Natural killer cell (primary cell): ENCODE data around the gene PDE9A. TPM values are rescaled to one million over a fixed set of nuclear protein-coding genes. Genes with fewer than 3 reads are reported as not detected.

Experiments used
- ATAC-seq, 3 donors: fragments of 150-1000 bp in 2 of 3; fragments of 200-7000 bp in 1 of 3; cut with Tn5 transposase; 1 replicate in 1 of 3; 2 replicates in 2 of 3; pipeline ENCODE4 v1.10.0; 2021; ENCODE audit warnings: mild to moderate bottlenecking in 2 of 3, moderate library complexity in 2 of 3
- DNase-seq, 2 donors: peaks; one replicate each; pipeline versions ENCODE4 v3.0.0 to v3.0.0-alpha.2; 2013 to 2021; ENCODE audit warnings: mixed read lengths in 1 of 2
- H3K27ac ChIP-seq: one replicate; pipeline ENCODE4 v1.5.1; 2013; ENCODE audit warnings: mild to moderate bottlenecking, low read length
- H3K27me3 ChIP-seq: one replicate; pipeline ENCODE4 v1.6.1; 2013; ENCODE audit warnings: low read length; ENCODE audit not compliant: control insufficient read depth, insufficient read depth
- H3K36me3 ChIP-seq: one replicate; pipeline ENCODE4 v1.6.1; 2013; ENCODE audit warnings: low read length; ENCODE audit not compliant: control insufficient read depth, insufficient read depth
- H3K4me1 ChIP-seq: one replicate; pipeline ENCODE4 v1.6.1; 2013; ENCODE audit warnings: low read length; ENCODE audit not compliant: control insufficient read depth, insufficient read depth
- H3K4me3 ChIP-seq: one replicate; pipeline ENCODE4 v1.5.1; 2013; ENCODE audit warnings: low read length
- H3K9me3 ChIP-seq: one replicate; pipeline ENCODE4 v1.6.1; 2013; ENCODE audit warnings: low read length; ENCODE audit not compliant: control insufficient read depth, insufficient read depth
- H3K27ac Mint-ChIP-seq, 2 donors: one replicate each; pipeline ENCODE4 v1.8.0; 2022; ENCODE audit warnings: mild to moderate bottlenecking in 2 of 2, mixed read lengths in 2 of 2, moderate library complexity in 1 of 2
- H3K27me3 Mint-ChIP-seq, 2 donors: one replicate each; pipeline ENCODE4 v1.8.0; 2022; ENCODE audit warnings: low read depth in 2 of 2, mixed read lengths in 2 of 2
- H3K36me3 Mint-ChIP-seq: one replicate; pipeline ENCODE4 v1.8.0; 2022; ENCODE audit warnings: mixed read lengths
- H3K4me1 Mint-ChIP-seq, 2 donors: one replicate each; pipeline ENCODE4 v1.8.0; 2022; ENCODE audit warnings: mixed read lengths in 2 of 2
- H3K4me3 Mint-ChIP-seq: one replicate; pipeline ENCODE4 v1.8.0; 2022; ENCODE audit warnings: mild to moderate bottlenecking, moderate library complexity, mixed read lengths
- H3K9me3 Mint-ChIP-seq, 2 donors: one replicate each; pipeline ENCODE4 v1.8.0; 2022; ENCODE audit warnings: mixed read lengths in 2 of 2
- WGBS: methylation state at CpG from one replicate; pipeline ENCODE4 v1.1.7; 2013; ENCODE audit warnings: missing lambda C conversion rate; ENCODE audit not compliant: insufficient coverage; 5-methylcytosine and 5-hydroxymethylcytosine counted together
- intact Hi-C: fragments of 100-400 bp; cut with micrococcal nuclease; formaldehyde crosslinking; loops from one replicate; pipeline ENCODE4 v1.14.2; 2022
- total RNA-seq, 4 donors: library from RNA; stranded (reverse); fragments of 120-200 nt in 1 of 4; gene quantifications; one replicate each; pipeline versions ENCODE4 v1.2.3 to v1.2.4, GENCODE V29; 2013 to 2022
- TF ChIP-seq, protein P1 (sequence below): fragments of 200-600 bp; IDR thresholded peaks from one replicate; pipeline ENCODE4 v1.8.0; 2022; ENCODE audit warnings: antibody characterized with exemption

Gene PDE9A
- total RNA-seq, 3 donors from 2014 or later (not counting 1 experiment from before 2014, with no cell fraction given) = 1.0 to 4.1 (median 1.2) TPM

DNA sequence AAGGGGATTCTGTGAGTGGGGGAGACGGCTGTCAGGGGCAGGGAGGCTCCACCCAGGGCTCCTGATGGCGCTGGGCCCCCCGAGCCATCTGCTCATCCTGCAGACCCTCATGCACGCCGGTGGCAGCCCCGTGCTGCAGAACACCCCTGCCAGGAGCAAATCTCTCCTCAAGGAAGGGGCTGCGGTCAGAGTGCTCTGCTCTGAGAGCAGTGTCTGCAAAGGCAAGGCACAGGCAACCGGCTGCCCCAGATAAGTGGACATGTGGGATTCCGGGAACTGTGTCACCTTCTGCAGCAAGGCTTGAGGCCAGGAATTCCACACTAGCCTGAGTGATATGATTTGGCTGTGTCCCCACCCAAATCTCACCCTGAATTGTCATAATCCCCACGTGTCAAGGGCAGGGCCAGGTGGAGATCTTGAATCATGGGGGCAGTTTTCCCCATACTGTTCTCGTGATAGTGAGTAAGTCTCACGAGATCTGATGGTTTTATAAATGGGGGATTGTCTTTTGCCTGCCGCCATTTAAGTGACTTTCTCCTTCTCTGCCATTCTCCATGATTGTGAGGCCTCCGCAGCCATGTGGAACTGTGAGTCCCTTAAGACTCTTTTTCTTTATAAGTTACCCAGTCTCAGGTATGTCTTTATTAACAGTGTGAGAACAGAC lies 101.0 kb downstream of the PDE9A start:
- 91% methylated on average over 11 of the region's 14 CpGs for WGBS
- peaks cover 0 to under 1% of the 10 kb centered on the region in 2 donors for H3K27me3 Mint-ChIP-seq
- Histone ChIP-seq H3K4me1 (no peaks in the 10 kb centered on the region), H3K9me3 (no peaks in the 10 kb centered on the region), H3K36me3 (no peaks in the 10 kb centered on the region), H3K4me3 (no peak overlapping the region), H3K27me3 (no peaks in the 10 kb centered on the region), H3K27ac (no peak overlapping the region)
- TF ChIP-seq, protein P1, sequence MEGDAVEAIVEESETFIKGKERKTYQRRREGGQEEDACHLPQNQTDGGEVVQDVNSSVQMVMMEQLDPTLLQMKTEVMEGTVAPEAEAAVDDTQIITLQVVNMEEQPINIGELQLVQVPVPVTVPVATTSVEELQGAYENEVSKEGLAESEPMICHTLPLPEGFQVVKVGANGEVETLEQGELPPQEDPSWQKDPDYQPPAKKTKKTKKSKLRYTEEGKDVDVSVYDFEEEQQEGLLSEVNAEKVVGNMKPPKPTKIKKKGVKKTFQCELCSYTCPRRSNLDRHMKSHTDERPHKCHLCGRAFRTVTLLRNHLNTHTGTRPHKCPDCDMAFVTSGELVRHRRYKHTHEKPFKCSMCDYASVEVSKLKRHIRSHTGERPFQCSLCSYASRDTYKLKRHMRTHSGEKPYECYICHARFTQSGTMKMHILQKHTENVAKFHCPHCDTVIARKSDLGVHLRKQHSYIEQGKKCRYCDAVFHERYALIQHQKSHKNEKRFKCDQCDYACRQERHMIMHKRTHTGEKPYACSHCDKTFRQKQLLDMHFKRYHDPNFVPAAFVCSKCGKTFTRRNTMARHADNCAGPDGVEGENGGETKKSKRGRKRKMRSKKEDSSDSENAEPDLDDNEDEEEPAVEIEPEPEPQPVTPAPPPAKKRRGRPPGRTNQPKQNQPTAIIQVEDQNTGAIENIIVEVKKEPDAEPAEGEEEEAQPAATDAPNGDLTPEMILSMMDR = no peak
- H3K36me3 Mint-ChIP-seq = no peaks in the 10 kb centered on the region
- no peak overlapping the region for H3K27ac Mint-ChIP-seq
- H3K4me1 Mint-ChIP-seq = peaks cover 0 to 1% of the 10 kb centered on the region in 2 donors
- H3K4me3 Mint-ChIP-seq = no peak overlapping the region
- ATAC-seq (no peak), DNase-seq (no peak)
- no peaks in the 10 kb centered on the region for H3K9me3 Mint-ChIP-seq
- intact Hi-C loops = no loop called here

DNA sequence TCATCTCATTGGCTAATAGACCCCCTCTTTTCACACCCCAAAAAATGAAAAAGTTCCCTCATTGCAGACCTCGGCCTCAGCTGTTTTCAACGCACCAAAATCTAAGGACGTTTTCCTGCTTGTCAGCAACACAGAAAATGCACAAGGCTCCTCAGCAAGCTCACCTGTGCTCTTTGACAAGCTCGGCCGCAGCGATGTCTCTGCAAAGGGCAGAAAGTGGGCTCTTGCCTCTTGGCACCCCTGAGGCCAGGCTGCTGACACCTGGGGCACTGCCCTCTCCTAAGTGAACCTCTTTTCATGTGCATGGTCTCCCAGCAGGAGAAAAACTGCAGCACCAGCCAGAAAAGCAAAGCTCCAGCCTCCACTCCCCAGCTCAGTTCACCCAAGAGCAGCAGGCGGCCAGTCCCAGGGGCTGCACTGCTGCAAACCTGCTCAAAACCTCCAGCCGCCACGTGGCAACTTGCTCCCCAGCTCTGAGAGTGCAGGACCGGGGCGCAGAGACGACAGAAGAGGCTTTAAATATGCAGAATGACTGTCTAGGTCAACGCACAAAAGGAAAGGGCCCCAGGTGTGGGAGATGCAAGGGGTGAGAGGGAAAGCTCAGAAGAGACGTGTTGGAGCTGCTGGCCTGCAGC lies 101.7 kb downstream of the PDE9A start:
- whole genome bisulfite sequencing = 85% methylated on average over 14 of the region's 14 CpGs
- Histone ChIP-seq H3K27me3 (no peaks in the 10 kb centered on the region), H3K4me3 (no peak overlapping the region), H3K36me3 (no peaks in the 10 kb centered on the region), H3K9me3 (no peaks in the 10 kb centered on the region), H3K4me1 (no peaks in the 10 kb centered on the region), H3K27ac (no peak overlapping the region)
- no peak overlapping the region for H3K27ac Mint-ChIP-seq
- TF ChIP-seq, protein P1 = no peak
- DNase-seq = no peak
- peaks cover 0 to 3% of the 10 kb centered on the region in 2 donors for H3K27me3 Mint-ChIP-seq
- H3K4me1 Mint-ChIP-seq = peaks cover 0 to 5% of the 10 kb centered on the region in 2 donors
- intact Hi-C loops = no loop called here
- ATAC-seq = no peak
- H3K36me3 Mint-ChIP-seq = no peaks in the 10 kb centered on the region
- H3K4me3 Mint-ChIP-seq = no peak overlapping the region
- H3K9me3 Mint-ChIP-seq = no peaks in the 10 kb centered on the region

DNA sequence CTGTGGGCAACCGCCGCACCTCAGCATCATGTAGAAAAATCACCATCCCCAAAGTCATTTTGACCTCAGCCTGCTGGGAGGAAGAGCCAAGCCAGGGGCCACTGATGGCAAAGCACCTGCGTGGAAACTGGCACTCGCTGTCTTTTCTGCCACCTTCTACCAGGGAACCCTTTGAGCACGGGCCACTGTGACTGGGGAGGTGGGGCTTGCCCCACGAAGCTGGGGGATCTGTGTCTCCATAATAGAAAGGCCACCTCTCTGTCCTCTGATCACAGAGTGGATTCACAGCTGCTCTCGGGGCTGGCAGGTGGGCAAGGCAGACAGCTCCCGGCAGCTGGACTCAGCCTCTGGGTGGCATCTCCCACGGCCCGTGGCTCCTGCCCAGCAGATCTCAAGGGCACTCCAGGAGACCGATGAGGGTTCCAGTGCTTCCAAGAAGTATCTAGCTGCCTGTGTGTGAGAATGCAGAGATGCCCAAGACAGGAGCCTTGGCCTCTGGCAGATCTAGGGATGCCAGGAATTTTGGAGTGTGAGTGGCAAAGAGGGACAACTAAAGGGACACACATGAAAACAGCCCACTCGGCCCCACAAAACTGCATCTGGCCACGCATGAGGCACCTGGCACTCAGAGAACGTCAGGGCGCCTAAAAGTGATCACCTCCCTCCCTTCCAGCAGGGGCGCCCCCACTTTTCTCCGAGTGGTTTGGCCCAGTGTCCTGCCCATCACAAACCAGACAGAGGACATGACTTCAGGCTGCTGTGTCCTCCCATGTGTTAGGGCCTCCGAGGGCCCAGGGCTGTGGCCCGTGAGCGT lies 102.6 kb downstream of the PDE9A start:
- no peaks in the 10 kb centered on the region for H3K9me3 ChIP-seq
- no peak overlapping the region for H3K27ac ChIP-seq
- ATAC-seq (no peak), DNase-seq (no peak)
- H3K4me1 ChIP-seq = no peaks in the 10 kb centered on the region
- Mint-ChIP-seq H3K36me3 (no peaks in the 10 kb centered on the region), H3K27ac (no peak overlapping the region), H3K4me1 (peaks cover 0 to 5% of the 10 kb centered on the region in 2 donors), H3K27me3 (peaks cover 0 to 3% of the 10 kb centered on the region in 2 donors), H3K9me3 (no peaks in the 10 kb centered on the region), H3K4me3 (no peak overlapping the region)
- H3K27me3 ChIP-seq = no peaks in the 10 kb centered on the region
- intact Hi-C loops = no loop called here
- H3K4me3 ChIP-seq = no peak overlapping the region
- 91% methylated on average over 20 of the region's 20 CpGs for WGBS
- no peaks in the 10 kb centered on the region for H3K36me3 ChIP-seq
- TF ChIP-seq, protein P1 = no peak
